Duodenal mucosa (tissue), 2 donors: Measurements from ENCODE around the gene KIRREL2.

Experiments
- H3K27ac ChIP-seq: one replicate; pipeline ENCODE4 v1.7.0; 2013; ENCODE audit warnings: low read depth, low read length
- H3K27me3 ChIP-seq, 2 donors: one replicate each; pipeline ENCODE4 v1.7.0; 2013; ENCODE audit warnings: low read length in 2 of 2, control low read depth in 1 of 2; ENCODE audit not compliant: insufficient read depth in 2 of 2, control insufficient read depth in 1 of 2
- H3K36me3 ChIP-seq, 2 donors: one replicate each; pipeline ENCODE4 v1.7.0; 2013; ENCODE audit warnings: low read length in 2 of 2, control low read depth in 1 of 2; ENCODE audit not compliant: insufficient read depth in 2 of 2, control insufficient read depth in 1 of 2
- H3K4me1 ChIP-seq, 2 donors: one replicate each; pipeline ENCODE4 v1.7.0; 2013; ENCODE audit warnings: low read length in 2 of 2, control low read depth in 1 of 2; ENCODE audit not compliant: insufficient read depth in 2 of 2, control insufficient read depth in 1 of 2
- H3K4me3 ChIP-seq, 2 donors: one replicate each; pipeline ENCODE4 v1.7.0; 2013; ENCODE audit warnings: low read length in 2 of 2, low read depth in 1 of 2
- H3K9ac ChIP-seq, 2 donors: one replicate each; pipeline ENCODE4 v1.7.0; 2013; ENCODE audit warnings: low read length in 2 of 2, low read depth in 1 of 2
- H3K9me3 ChIP-seq, 2 donors: one replicate each; pipeline ENCODE4 v1.7.0; 2013; ENCODE audit warnings: low read length in 2 of 2, control low read depth in 1 of 2; ENCODE audit not compliant: control insufficient read depth in 1 of 2

KIRREL2 gene

GRCh38 chr19:35853038-35853756 is 3.5 kb upstream of the KIRREL2 start:
- H3K4me3 ChIP-seq: no peak overlapping the region
- no peaks in the 10 kb centered on the region for H3K9me3 ChIP-seq
- H3K27me3 ChIP-seq: peaks cover 30 to 31% of the 10 kb centered on the region in 2 donors
- H3K27ac ChIP-seq: no peak overlapping the region
- peaks cover 0 to 4% of the 10 kb centered on the region in 2 donors for H3K4me1 ChIP-seq
- no peaks in the 10 kb centered on the region for H3K36me3 ChIP-seq
- H3K9ac ChIP-seq: no peak overlapping the region

GRCh38 chr19:35858311-35858710 is 1.6 kb downstream of the KIRREL2 start:
- no peaks in the 10 kb centered on the region for H3K36me3 ChIP-seq
- H3K9me3 ChIP-seq: no peaks in the 10 kb centered on the region
- H3K4me3 ChIP-seq: no peak overlapping the region
- H3K27ac ChIP-seq: no peak overlapping the region
- peaks cover 39 to 46% of the 10 kb centered on the region in 2 donors for H3K27me3 ChIP-seq
- H3K9ac ChIP-seq: no peak overlapping the region
- peaks cover 0 to 4% of the 10 kb centered on the region in 2 donors for H3K4me1 ChIP-seq

- Histone ChIP-seq H3K9ac (no peak overlapping the region), H3K4me1 (peaks cover 0 to 4% of the 10 kb centered on the region in 2 donors), H3K36me3 (no peaks in the 10 kb centered on the region), H3K4me3 (no peak overlapping the region), H3K27ac (no peak overlapping the region), H3K9me3 (no peaks in the 10 kb centered on the region), H3K27me3 (peaks cover 39 to 46% of the 10 kb centered on the region in 2 donors)
Measured at GRCh38 chr19:35859414-35859813, 2.7 kb downstream of the KIRREL2 start.

- H3K27ac ChIP-seq: no peak overlapping the region
- no peak overlapping the region for H3K9ac ChIP-seq
- no peak overlapping the region for H3K4me3 ChIP-seq
- H3K27me3 ChIP-seq: peaks cover 37 to 38% of the 10 kb centered on the region in 2 donors
- H3K9me3 ChIP-seq: no peaks in the 10 kb centered on the region
- H3K4me1 ChIP-seq: peaks cover 0 to 4% of the 10 kb centered on the region in 2 donors
- H3K36me3 ChIP-seq: no peaks in the 10 kb centered on the region
Measured at GRCh38 chr19:35860436-35860817, 3.7 kb downstream of the KIRREL2 start.

GRCh38 chr19:35860818-35861639 is 4.3 kb downstream of the KIRREL2 start:
- Histone ChIP-seq H3K36me3 (no peaks in the 10 kb centered on the region), H3K9me3 (no peaks in the 10 kb centered on the region), H3K27me3 (peaks cover 32 to 34% of the 10 kb centered on the region in 2 donors), H3K9ac (no peak overlapping the region), H3K4me3 (no peak overlapping the region), H3K4me1 (peaks cover 0 to 4% of the 10 kb centered on the region in 2 donors), H3K27ac (no peak overlapping the region)

- no peak overlapping the region for H3K9ac ChIP-seq
- no peaks in the 10 kb centered on the region for H3K9me3 ChIP-seq
- no peak overlapping the region for H3K4me3 ChIP-seq
- peaks cover 25 to 28% of the 10 kb centered on the region in 2 donors for H3K27me3 ChIP-seq
- no peaks in the 10 kb centered on the region for H3K36me3 ChIP-seq
- H3K4me1 ChIP-seq: no peaks in the 10 kb centered on the region
- H3K27ac ChIP-seq: no peak overlapping the region
Measured at GRCh38 chr19:35861640-35862160, 5.0 kb downstream of the KIRREL2 start.

- Histone ChIP-seq H3K9me3 (no peaks in the 10 kb centered on the region), H3K9ac (no peak overlapping the region), H3K36me3 (no peaks in the 10 kb centered on the region), H3K4me1 (no peaks in the 10 kb centered on the region), H3K4me3 (no peak overlapping the region), H3K27ac (no peak overlapping the region), H3K27me3 (peaks cover 21 to 29% of the 10 kb centered on the region in 2 donors)
Measured at GRCh38 chr19:35862528-35862927, 5.8 kb downstream of the KIRREL2 start.

- no peak overlapping the region for H3K27ac ChIP-seq
- H3K27me3 ChIP-seq: peaks cover 25 to 34% of the 10 kb centered on the region in 2 donors
- no peak overlapping the region for H3K9ac ChIP-seq
- no peaks in the 10 kb centered on the region for H3K9me3 ChIP-seq
- no peaks in the 10 kb centered on the region for H3K36me3 ChIP-seq
- H3K4me3 ChIP-seq: no peak overlapping the region
- no peaks in the 10 kb centered on the region for H3K4me1 ChIP-seq
Measured at GRCh38 chr19:35863018-35863417, 6.3 kb downstream of the KIRREL2 start.

- no peak within 1 kb of the TSS for H3K27ac ChIP-seq
- H3K9ac ChIP-seq: no peak within 1 kb of the TSS
- peaks cover 14 to 22% of the 10 kb centered on the region in 2 donors for H3K27me3 ChIP-seq
Measured at GRCh38 chr19:35868172-35868822, 11.6 kb downstream of the KIRREL2 start, which contains the start of gene APLP1. TSS of gene APLP1 (plus strand) at chr19:35868574. CDS start at chr19:35868637, 63 bp downstream.

More at GRCh38 chr19:35868172-35868822, 11.6 kb downstream of the KIRREL2 start, which contains the start of gene APLP1:
- H3K9me3 ChIP-seq: no peaks in the 10 kb centered on the region
- H3K4me3 ChIP-seq: peak within 1 kb of the TSS; percentile 16 to 43
- H3K4me1 ChIP-seq: peaks cover 8 to 16% of the 10 kb centered on the region in 2 donors
- H3K36me3 ChIP-seq: no peaks in the 10 kb centered on the region
